HepG2 (cell line): ENCODE data around the gene GPC6. TPM values are rescaled to one million over a fixed set of nuclear protein-coding genes. Genes with fewer than 3 reads are reported as not detected.

ENCODE experiments used
- ATAC-seq: fragments of 200-7000 bp; cut with Tn5 transposase; 3 replicates; pipeline ENCODE4 v1.9.1; 2020; ENCODE audit warnings: mild to moderate bottlenecking, moderate library complexity
- BruUV-seq: library from RNA; stranded (reverse); fragments of 400-500 nt; replicated peaks from 2 replicates; lab custom pipeline; 2021; lab: Mats Ljungman, UMichigan
- CTCF ChIA-PET: fragments of 300-600 bp; formaldehyde crosslinking; extraction: SDS; loops from one replicate; lab custom pipeline; 2021; ENCODE audit warnings: low total read pairs, inconsistent platforms, low intra/inter-chr PET ratio; lab: Yijun Ruan, JAX
- POLR2A ChIA-PET: fragments of 350-600 bp; sonication (Branson Sonifier 250); formaldehyde crosslinking; loops from one replicate; lab custom pipeline; 2020; ENCODE audit warnings: antibody characterized with exemption, inconsistent platforms; lab: Yijun Ruan, JAX
- DNase-seq: peaks from one replicate; pipeline ENCODE4 v3.0.0-alpha.2; 2015; ENCODE audit warnings: low spot score
- FAIRE-seq: peaks from 3 replicates; lab custom pipeline; 2011; peaks lifted over from hg19 to GRCh38; lab: Jason Lieb, UNC
- H2AFZ ChIP-seq: one replicate; pipeline ENCODE4 v1.6.1; 2011; ENCODE audit warnings: low read length, inconsistent platforms
- H3K27ac ChIP-seq: fragments of 300-600 bp; 3 replicates; pipeline ENCODE4 v1.8.0; 2011; ENCODE audit warnings: mixed run types, mild to moderate bottlenecking, mixed read lengths, low read length, inconsistent platforms; ENCODE audit not compliant: insufficient read depth; ENCODE audit errors: extremely low read length
- H3K27me3 ChIP-seq, 2 experiments: fragments of 200-600 bp in 1 of 2; 2 replicates in 1 of 2; 3 replicates in 1 of 2; pipeline versions ENCODE4 v1.6.0 to v1.8.0; 2011; ENCODE audit warnings: low read length in 2 of 2, mild to moderate bottlenecking in 2 of 2, moderate library complexity in 2 of 2, inconsistent platforms in 1 of 2; ENCODE audit not compliant: insufficient read depth in 2 of 2, control insufficient read depth in 1 of 2
- H3K36me3 ChIP-seq, 2 experiments: fragments of 200-600 bp in 1 of 2; replicated peaks in 1 of 2; 2 replicates in 1 of 2; 3 replicates in 1 of 2; pipeline versions ENCODE4 v1.5.1 to v1.8.0; 2011; ENCODE audit warnings: low read length in 2 of 2, inconsistent platforms in 1 of 2; ENCODE audit not compliant: insufficient read depth in 2 of 2, control insufficient read depth in 1 of 2
- H3K4me1 ChIP-seq: 2 replicates; pipeline ENCODE4 v1.5.1; 2012; ENCODE audit warnings: low read length, inconsistent platforms; ENCODE audit not compliant: insufficient read depth
- H3K4me2 ChIP-seq: 2 replicates; pipeline ENCODE4 v1.6.0; 2011; ENCODE audit warnings: low read depth, low read length, inconsistent platforms
- H3K4me3 ChIP-seq, 3 experiments: fragments of 200-600 bp in 1 of 3; sonication (generic), shearing (Covaris generic) in 1 of 3; replicated peaks in 1 of 3; 2 replicates each; pipeline ENCODE4 v1.5.1; 2011 to 2016; ENCODE audit warnings: low read length in 3 of 3, inconsistent platforms in 2 of 3, low read depth in 2 of 3, mild to moderate bottlenecking in 2 of 3, control low read depth in 1 of 3, mixed read lengths in 1 of 3; ENCODE audit not compliant: insufficient read depth in 1 of 3
- H3K79me2 ChIP-seq: one replicate; pipeline ENCODE4 v1.6.1; 2011; ENCODE audit warnings: low read length, inconsistent platforms; ENCODE audit not compliant: insufficient read depth
- H3K9ac ChIP-seq: 2 replicates; pipeline ENCODE4 v1.6.0; 2011; ENCODE audit warnings: mild to moderate bottlenecking, low read depth, low read length, inconsistent platforms; ENCODE audit not compliant: insufficient read depth
- H3K9me3 ChIP-seq: 2 replicates; pipeline ENCODE4 v1.5.1; 2012; ENCODE audit warnings: mild to moderate bottlenecking, low read length
- H4K20me1 ChIP-seq: 2 replicates; pipeline ENCODE4 v1.6.0; 2011; ENCODE audit warnings: inconsistent platforms, mild to moderate bottlenecking, low read length, moderate library complexity; ENCODE audit not compliant: insufficient read depth
- FIP1L1 ChIP-seq: fragments of 200-400 bp; formaldehyde crosslinking; IDR thresholded peaks from 2 replicates; pipeline ENCODE4 v1.6.1; 2018; ENCODE audit warnings: low read depth, mild to moderate bottlenecking, low read length, moderate library complexity, borderline replicate concordance; ENCODE audit not compliant: insufficient read depth
- FOXK1 ChIP-seq: sonication (generic); formaldehyde crosslinking; IDR thresholded peaks from 2 replicates; pipeline ENCODE4 v1.4.0; 2020; ENCODE audit warnings: low read depth, missing genetic modification reagents, borderline replicate concordance
- GATAD2A ChIP-seq: IDR thresholded peaks from 2 replicates; pipeline ENCODE4 v1.6.1; 2016
- KLF9 ChIP-seq: IDR thresholded peaks from 2 replicates; pipeline ENCODE4 v1.6.1; 2016; ENCODE audit warnings: low read depth
- MLLT10 ChIP-seq: sonication (generic); formaldehyde crosslinking; IDR thresholded peaks from 2 replicates; pipeline ENCODE4 v1.4.0; 2020; ENCODE audit warnings: missing genetic modification reagents
- SMC3 ChIP-seq: IDR thresholded peaks from 2 replicates; pipeline ENCODE4 v1.6.1; 2011; ENCODE audit warnings: low read length, improper control_type of control experiment
- SNAPC5 ChIP-seq: sonication (generic); formaldehyde crosslinking; IDR thresholded peaks from 2 replicates; pipeline ENCODE4 v1.8.1; 2023; ENCODE audit warnings: mild to moderate bottlenecking, missing genetic modification reagents, borderline replicate concordance
- ZBTB1 ChIP-seq: sonication (generic); formaldehyde crosslinking; IDR thresholded peaks from 2 replicates; pipeline ENCODE4 v1.4.0; 2020; ENCODE audit warnings: missing genetic modification reagents, borderline replicate concordance
- ZNF138 ChIP-seq: sonication (generic); formaldehyde crosslinking; IDR thresholded peaks from 2 replicates; pipeline ENCODE4 v1.5.0; 2020; ENCODE audit warnings: mild to moderate bottlenecking, low read depth, missing genetic modification reagents
- ZNF263 ChIP-seq: sonication (generic); formaldehyde crosslinking; IDR thresholded peaks from 2 replicates; pipeline ENCODE4 v1.4.0; 2020; ENCODE audit warnings: missing genetic modification reagents
- ZNF674 ChIP-seq: sonication (generic); formaldehyde crosslinking; IDR thresholded peaks from 2 replicates; pipeline ENCODE4 v1.5.0; 2020; ENCODE audit warnings: low read depth, mild to moderate bottlenecking, missing genetic modification reagents
- ZSCAN25 ChIP-seq: sonication (generic); formaldehyde crosslinking; IDR thresholded peaks from 2 replicates; pipeline ENCODE4 v1.8.0; 2022; ENCODE audit warnings: mild to moderate bottlenecking, missing genetic modification reagents
- ZZZ3 ChIP-seq: sonication (generic); formaldehyde crosslinking; IDR thresholded peaks from 2 replicates; pipeline ENCODE4 v1.4.0; 2020; ENCODE audit warnings: missing genetic modification reagents, mild to moderate bottlenecking, borderline replicate concordance
- WGBS: methylation state at CpG from one replicate; pipeline ENCODE4 v1.1.6; 2017; ENCODE audit warnings: low lambda C conversion rate; 5-methylcytosine and 5-hydroxymethylcytosine counted together
- in situ Hi-C: cut with HindIII; loops from 2 replicates; pipeline ENCODE4 v1.10.0; 2017; ENCODE audit warnings: low pct_unique_long_range_greater_than_20kb; ENCODE audit not compliant: extremely low pct_ligation_motif_present
- intact Hi-C: fragments of 100-400 bp; cut with micrococcal nuclease; formaldehyde crosslinking; loops from one replicate; pipeline ENCODE4 v1.10.0; 2022; ENCODE audit not compliant: unreplicated experiment
- polyA plus RNA-seq, 8 experiments: library from polyadenylated mRNA; depleted of rRNA in 3 of 8; stranded (reverse) in 7 of 8; unstranded in 1 of 8; fragments of >200 nt; fragmentation: Illumina TruSeq in 4 of 8; extraction: Trizol in 4 of 8; gene quantifications; 2 replicates each; pipeline versions ENCODE4 v1.2.1 to v1.2.3, GENCODE V29; 2011 to 2016; ENCODE audit warnings: low read depth in 4 of 8, missing spikeins in 1 of 8, mixed read lengths in 1 of 8; ENCODE audit not compliant: insufficient read depth in 1 of 8
- total RNA-seq, 5 experiments: library from RNA; depleted of rRNA; stranded (reverse); fragments of >200 nt; fragmentation: Illumina TruSeq; extraction: Trizol; gene quantifications; 2 replicates each; pipeline ENCODE4 v1.2.3, GENCODE V29; 2016; ENCODE audit warnings: low read depth in 1 of 5
- TF ChIP-seq, protein P1 (sequence below): sonication (generic); formaldehyde crosslinking; IDR thresholded peaks from 2 replicates; pipeline ENCODE4 v1.4.0; 2020; ENCODE audit warnings: missing genetic modification reagents

The GPC6 gene
- total and polyA plus RNA-seq, 2 of the 13 experiments (the other 11 are each of a cell fraction or from before 2014, with no cell fraction given), result 24.5 to 33.9 TPM

DNA sequence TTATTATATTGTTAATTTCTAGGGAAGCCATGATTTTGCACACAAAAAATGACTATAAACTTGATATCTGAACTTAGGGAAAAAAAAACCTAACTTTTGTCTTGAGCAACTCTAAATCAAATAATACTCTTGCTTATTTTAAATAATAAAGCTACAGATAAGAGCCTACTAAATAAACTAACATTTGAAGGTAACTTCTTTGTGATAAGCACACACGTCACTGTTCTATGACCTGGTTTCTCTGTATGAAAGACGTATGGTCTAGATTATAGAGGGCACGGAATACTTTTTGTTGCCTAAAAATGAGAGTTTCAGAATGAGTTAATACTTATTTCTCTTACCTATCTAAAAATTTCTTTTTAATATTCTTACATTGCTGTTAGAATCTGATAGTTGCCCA, 649.6 kb downstream of the GPC6 start:
- WGBS, result 94% methylated on average over 3 of the region's 3 CpGs
- H4K20me1 ChIP-seq, result no peaks in the 10 kb centered on the region
- H3K27me3 ChIP-seq, result no peaks in the 10 kb centered on the region
- no peak overlapping the region for H3K9ac ChIP-seq
- TF ChIP-seq ZSCAN25 (CRISPR knock-in tag) (no peak), MLLT10 (CRISPR knock-in tag) (no peak), GATAD2A (CRISPR knock-in tag) (no peak), FIP1L1 (no peak), FOXK1 (CRISPR knock-in tag) (no peak), ZZZ3 (no peak), ZBTB1 (no peak), SNAPC5 (no peak), ZNF138 (CRISPR knock-in tag) (no peak), KLF9 (CRISPR knock-in tag) (no peak), SMC3 (no peak), ZNF674 (CRISPR knock-in tag) (no peak), ZNF263 (CRISPR knock-in tag) (no peak)
- TF ChIP-seq, protein P1, sequence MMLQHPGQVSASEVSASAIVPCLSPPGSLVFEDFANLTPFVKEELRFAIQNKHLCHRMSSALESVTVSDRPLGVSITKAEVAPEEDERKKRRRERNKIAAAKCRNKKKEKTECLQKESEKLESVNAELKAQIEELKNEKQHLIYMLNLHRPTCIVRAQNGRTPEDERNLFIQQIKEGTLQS (CRISPR knock-in tag), result no peak
- no peak for FAIRE-seq
- no TSS peak for BruUV-seq
- no peaks in the 10 kb centered on the region for H3K4me1 ChIP-seq
- ChIA-PET CTCF (no interaction called here), POLR2A (no interaction called here)
- H3K4me3 ChIP-seq, result no peak overlapping the region
- no peaks in the 10 kb centered on the region for H3K36me3 ChIP-seq
- peaks cover 9% of the 10 kb centered on the region; the same call in 1 of the 2 replicates for H3K9me3 ChIP-seq
- ATAC-seq, result no peak
- no peak for DNase-seq
- in situ Hi-C loops (no loop called here), intact Hi-C loops (no loop called here)
- H2AFZ ChIP-seq, result no peak overlapping the region
- H3K27ac ChIP-seq, result no peak overlapping the region
- no peaks in the 10 kb centered on the region for H3K79me2 ChIP-seq
- no peak overlapping the region for H3K4me2 ChIP-seq
